Activated naive CD4-positive, alpha-beta T cell treated with anti-CD3 and anti-CD28 coated beads for 36 hours (primary cell): ENCODE results near the gene MARK2. TPM values are rescaled to one million over a fixed set of nuclear protein-coding genes. Genes with fewer than 3 reads are reported as not detected.

Source experiments
- CTCF ChIA-PET: fragments of 350-600 bp; sonication (Branson Sonifier 250); formaldehyde crosslinking; loops from one replicate; lab custom pipeline; 2021; ENCODE audit warnings: antibody characterized with exemption; lab: Charles Lee
- DNase-seq: peaks from one replicate; pipeline ENCODE4 v3.0.0-alpha.2; 2020
- H3K27ac Mint-ChIP-seq: one replicate; pipeline ENCODE4 v1.8.0; 2021; ENCODE audit warnings: mild to moderate bottlenecking, mixed read lengths
- H3K27me3 Mint-ChIP-seq: one replicate; pipeline ENCODE4 v1.8.0; 2021; ENCODE audit warnings: low read depth, mixed read lengths
- H3K36me3 Mint-ChIP-seq: one replicate; pipeline ENCODE4 v1.8.0; 2021; ENCODE audit warnings: low read depth, mixed read lengths
- H3K4me1 Mint-ChIP-seq: one replicate; pipeline ENCODE4 v1.8.0; 2021; ENCODE audit warnings: low read depth, mixed read lengths
- H3K4me3 Mint-ChIP-seq: one replicate; pipeline ENCODE4 v1.8.0; 2021; ENCODE audit warnings: mild to moderate bottlenecking, moderate library complexity, mixed read lengths
- H3K9me3 Mint-ChIP-seq: one replicate; pipeline ENCODE4 v1.8.0; 2021; ENCODE audit warnings: mixed read lengths
- intact Hi-C: fragments of 100-400 bp; cut with micrococcal nuclease; formaldehyde crosslinking; loops from one replicate; pipeline ENCODE4 v1.15.1; 2023
- total RNA-seq, 2 experiments: library from RNA; stranded (reverse); gene quantifications; one replicate each; pipeline ENCODE4 v1.2.3, GENCODE V29; 2021

The MARK2 gene
- total RNA-seq, 2 experiments from 2014 or later = 15.8 to 17.6 TPM

- Mint-ChIP-seq H3K36me3 (peaks cover 10% of the 10 kb centered on the region), H3K9me3 (no peaks in the 10 kb centered on the region), H3K27ac (peak overlapping the region; percentile 50), H3K27me3 (no peaks in the 10 kb centered on the region), H3K4me1 (peaks cover 80% of the 10 kb centered on the region), H3K4me3 (no peak overlapping the region)
- intact Hi-C loops = loop anchor here (5.0 kb wide), 1 partner anchor 42 kb away; no protein-coding TSS in a partner anchor
- CTCF ChIA-PET = interaction anchor here (0.6 to 1.9 kb wide), 3 partner anchors 9 to 106 kb away, joined by 3 to 6 read pairs (median 5); no protein-coding TSS in a partner anchor
- no peak for DNase-seq
These were observed 5.9 kb downstream of the MARK2 start for GRCh38 chr11:63844836-63845235.

- H3K9me3 Mint-ChIP-seq = no peaks in the 10 kb centered on the region
- intact Hi-C loops = no loop called here
- no peaks in the 10 kb centered on the region for H3K27me3 Mint-ChIP-seq
- peaks cover 10% of the 10 kb centered on the region for H3K36me3 Mint-ChIP-seq
- peak overlapping the region; percentile 65 for H3K27ac Mint-ChIP-seq
- H3K4me3 Mint-ChIP-seq = no peak overlapping the region
- CTCF ChIA-PET = interaction anchor here (1.9 kb wide), 1 partner anchor 101 kb away, joined by 5 read pairs; no protein-coding TSS in a partner anchor
- DNase-seq = no peak
- peaks cover 82% of the 10 kb centered on the region for H3K4me1 Mint-ChIP-seq
These were observed 6.4 kb downstream of the MARK2 start for GRCh38 chr11:63845303-63845702.

GRCh38 chr11:63845911-63846310 lies 7.0 kb downstream of the MARK2 start:
- intact Hi-C loops = no loop called here
- CTCF ChIA-PET = interaction anchor here (1.9 kb wide), 1 partner anchor 100 kb away, joined by 5 read pairs; no protein-coding TSS in a partner anchor
- Mint-ChIP-seq H3K4me3 (no peak overlapping the region), H3K4me1 (peaks cover 82% of the 10 kb centered on the region), H3K27ac (no peak overlapping the region), H3K27me3 (no peaks in the 10 kb centered on the region), H3K9me3 (no peaks in the 10 kb centered on the region), H3K36me3 (peaks cover 10% of the 10 kb centered on the region)
- no peak for DNase-seq

- Mint-ChIP-seq H3K4me3 (no peak overlapping the region), H3K27me3 (no peaks in the 10 kb centered on the region), H3K4me1 (peaks cover 82% of the 10 kb centered on the region), H3K36me3 (peaks cover 8% of the 10 kb centered on the region), H3K9me3 (no peaks in the 10 kb centered on the region), H3K27ac (no peak overlapping the region)
- intact Hi-C loops = no loop called here
- CTCF ChIA-PET = interaction anchor here (1.1 to 1.5 kb wide), 2 partner anchors 9 to 99 kb away, joined by 3 to 6 read pairs; no protein-coding TSS in a partner anchor
- DNase-seq = no peak
These were observed 8.0 kb downstream of the MARK2 start for GRCh38 chr11:63846897-63847296.

- no peak overlapping the region for H3K4me3 Mint-ChIP-seq
- H3K27me3 Mint-ChIP-seq = no peaks in the 10 kb centered on the region
- CTCF ChIA-PET = interaction anchor here (1.1 to 1.5 kb wide), 2 partner anchors 10 to 98 kb away, joined by 3 to 6 read pairs; no protein-coding TSS in a partner anchor
- no peaks in the 10 kb centered on the region for H3K9me3 Mint-ChIP-seq
- intact Hi-C loops = no loop called here
- H3K4me1 Mint-ChIP-seq = peaks cover 80% of the 10 kb centered on the region
- no peak for DNase-seq
- H3K36me3 Mint-ChIP-seq = peaks cover 8% of the 10 kb centered on the region
- H3K27ac Mint-ChIP-seq = no peak overlapping the region
These were observed 8.5 kb downstream of the MARK2 start for GRCh38 chr11:63847363-63847762.

- no peaks in the 10 kb centered on the region for H3K27me3 Mint-ChIP-seq
- CTCF ChIA-PET = interaction anchor here (3.0 kb wide), 1 partner anchor 12 kb away, joined by 11 read pairs; no protein-coding TSS in a partner anchor
- no peak overlapping the region for H3K27ac Mint-ChIP-seq
- H3K4me3 Mint-ChIP-seq = no peak overlapping the region
- no peak for DNase-seq
- intact Hi-C loops = no loop called here
- peaks cover 11% of the 10 kb centered on the region for H3K36me3 Mint-ChIP-seq
- no peaks in the 10 kb centered on the region for H3K9me3 Mint-ChIP-seq
- peaks cover 68% of the 10 kb centered on the region for H3K4me1 Mint-ChIP-seq
These were observed 10.8 kb downstream of the MARK2 start for GRCh38 chr11:63849691-63850090.

- Mint-ChIP-seq H3K4me1 (peaks cover 65% of the 10 kb centered on the region), H3K27me3 (no peaks in the 10 kb centered on the region), H3K9me3 (no peaks in the 10 kb centered on the region), H3K27ac (no peak overlapping the region), H3K4me3 (no peak overlapping the region), H3K36me3 (peaks cover 12% of the 10 kb centered on the region)
- no peak for DNase-seq
- CTCF ChIA-PET = interaction anchor here (0.6 to 3.0 kb wide), 4 partner anchors 8 to 23 kb away, joined by 3 to 11 read pairs (median 3); no protein-coding TSS in a partner anchor
- intact Hi-C loops = loop anchor here (1.0 kb wide), 1 partner anchor 12 kb away; the partner anchor contains the start of gene MARK2
These were observed 12.0 kb downstream of the MARK2 start for GRCh38 chr11:63850920-63851319.

- DNase-seq = no peak
- Mint-ChIP-seq H3K9me3 (no peaks in the 10 kb centered on the region), H3K4me3 (peak overlapping the region; percentile 10), H3K27me3 (no peaks in the 10 kb centered on the region), H3K27ac (peak overlapping the region; percentile 26), H3K36me3 (peaks cover 11% of the 10 kb centered on the region), H3K4me1 (peaks cover 65% of the 10 kb centered on the region)
- intact Hi-C loops = loop anchor here (1.0 kb wide), 1 partner anchor 12 kb away; the partner anchor contains the start of gene MARK2
- CTCF ChIA-PET = interaction anchor here (1.2 to 3.0 kb wide), 3 partner anchors 8 to 16 kb away, joined by 3 to 11 read pairs (median 3); no protein-coding TSS in a partner anchor
These were observed 12.5 kb downstream of the MARK2 start for GRCh38 chr11:63851364-63851763.

GRCh38 chr11:63853476-63853875 lies 14.6 kb downstream of the MARK2 start:
- Mint-ChIP-seq H3K4me1 (peaks cover 55% of the 10 kb centered on the region), H3K9me3 (no peaks in the 10 kb centered on the region), H3K36me3 (peaks cover 11% of the 10 kb centered on the region), H3K4me3 (no peak overlapping the region), H3K27me3 (no peaks in the 10 kb centered on the region), H3K27ac (no peak overlapping the region)
- CTCF ChIA-PET = interaction anchor here (0.8 kb wide), 1 partner anchor 12 kb away, joined by 3 read pairs; no protein-coding TSS in a partner anchor
- DNase-seq = no peak
- intact Hi-C loops = loop anchor here (2.0 kb wide), 1 partner anchor 13 kb away; no protein-coding TSS in a partner anchor

- Mint-ChIP-seq H3K9me3 (no peaks in the 10 kb centered on the region), H3K4me3 (no peak overlapping the region), H3K27ac (no peak overlapping the region), H3K27me3 (no peaks in the 10 kb centered on the region), H3K36me3 (peaks cover 11% of the 10 kb centered on the region), H3K4me1 (peaks cover 49% of the 10 kb centered on the region)
- no peak for DNase-seq
- CTCF ChIA-PET = interaction anchor here (0.6 kb wide), 3 partner anchors 18 to 298 kb away, joined by 3 to 4 read pairs (median 3); no protein-coding TSS in a partner anchor
- intact Hi-C loops = no loop called here
These were observed 15.8 kb downstream of the MARK2 start for GRCh38 chr11:63854696-63855095.

GRCh38 chr11:63855975-63856374 lies 17.1 kb downstream of the MARK2 start:
- CTCF ChIA-PET = interaction anchor here (1.1 to 1.5 kb wide), 3 partner anchors 14 to 42 kb away, joined by 3 to 5 read pairs (median 3); no protein-coding TSS in a partner anchor
- DNase-seq = no peak
- Mint-ChIP-seq H3K4me1 (peaks cover 41% of the 10 kb centered on the region), H3K36me3 (peaks cover 14% of the 10 kb centered on the region), H3K9me3 (no peaks in the 10 kb centered on the region), H3K4me3 (no peak overlapping the region), H3K27me3 (no peaks in the 10 kb centered on the region), H3K27ac (no peak overlapping the region)
- intact Hi-C loops = no loop called here

GRCh38 chr11:63858628-63859550 lies 20.0 kb downstream of the MARK2 start:
- H3K4me1 Mint-ChIP-seq = peaks cover 38% of the 10 kb centered on the region
- no peak overlapping the region for H3K4me3 Mint-ChIP-seq
- intact Hi-C loops = no loop called here
- peaks cover 16% of the 10 kb centered on the region for H3K36me3 Mint-ChIP-seq
- no peaks in the 10 kb centered on the region for H3K9me3 Mint-ChIP-seq
- no peak overlapping the region for H3K27ac Mint-ChIP-seq
- no peaks in the 10 kb centered on the region for H3K27me3 Mint-ChIP-seq
- no peak for DNase-seq
- CTCF ChIA-PET = interaction anchor here (0.7 to 1.7 kb wide), 2 partner anchors 34 to 47 kb away, joined by 3 read pairs; no protein-coding TSS in a partner anchor
